SK-N-SH (cell line): ENCODE results near the gene GRM7. TPM values are rescaled to one million over a fixed set of nuclear protein-coding genes. Genes with fewer than 3 reads are reported as not detected.

Experiments used
- CTCF ChIA-PET: fragments of 300-600, 350-600 bp; formaldehyde crosslinking; extraction: SDS; loops from one replicate; lab custom pipeline; 2021; lab: Yijun Ruan, JAX
- POLR2A ChIA-PET: fragments of 350-600 bp; sonication (Branson Sonifier 250); formaldehyde crosslinking; extraction: SDS; loops from one replicate; lab custom pipeline; 2020; ENCODE audit warnings: antibody characterized with exemption, inconsistent platforms; lab: Yijun Ruan, JAX
- DNase-seq: peaks from one replicate; pipeline ENCODE4 v3.0.0; 2012
- H2AFZ ChIP-seq: fragments of 200-600 bp; sonication (generic); 2 replicates; pipeline ENCODE4 v1.8.1; 2016; ENCODE audit warnings: antibody characterized with exemption, mild to moderate bottlenecking, low read depth
- H3F3A ChIP-seq: fragments of 200-600 bp; sonication (generic); replicated peaks from 2 replicates; pipeline ENCODE3; 2016; ENCODE audit warnings: antibody characterized with exemption, mild to moderate bottlenecking; ENCODE audit not compliant: insufficient read depth
- H3K27ac ChIP-seq, 2 experiments: fragments of 200-500 bp in 1 of 2; fragments of 200-600 bp in 1 of 2; sonication (Bioruptor generic) in 1 of 2; sonication (generic), shearing (Covaris generic) in 1 of 2; 2 replicates each; pipeline versions ENCODE4 v1.5.1 to v1.6.1; 2014 to 2016; ENCODE audit warnings: low read depth in 2 of 2, inconsistent platforms in 1 of 2, low read length in 1 of 2, mild to moderate bottlenecking in 1 of 2, mixed read lengths in 1 of 2
- H3K27me3 ChIP-seq: fragments of 200-600 bp; sonication (generic), shearing (Covaris generic); 2 replicates; pipeline ENCODE4 v1.6.1; 2016; ENCODE audit warnings: mixed run types; ENCODE audit not compliant: insufficient read depth
- H3K36me3 ChIP-seq, 2 experiments: fragments of 200-500 bp in 1 of 2; fragments of 200-600 bp in 1 of 2; sonication (Bioruptor generic) in 1 of 2; sonication (generic) in 1 of 2; replicated peaks in 1 of 2; 2 replicates each; pipeline versions ENCODE3 to v1.5.1; 2014 to 2016; ENCODE audit warnings: low read length in 1 of 2, mild to moderate bottlenecking in 1 of 2; ENCODE audit not compliant: insufficient read depth in 2 of 2, control insufficient read depth in 1 of 2
- H3K4me1 ChIP-seq, 2 experiments: fragments of 200-500 bp in 1 of 2; fragments of 200-600 bp in 1 of 2; sonication (Bioruptor generic) in 1 of 2; sonication (generic), shearing (Covaris generic) in 1 of 2; 2 replicates each; pipeline versions ENCODE4 v1.5.1 to v1.6.1; 2014 to 2016; ENCODE audit warnings: low read depth in 1 of 2, low read length in 1 of 2, mixed run types in 1 of 2; ENCODE audit not compliant: insufficient read depth in 2 of 2, control insufficient read depth in 1 of 2
- H3K4me2 ChIP-seq: fragments of 200-600 bp; sonication (generic), shearing (Covaris generic); 2 replicates; pipeline ENCODE4 v1.6.1; 2017; ENCODE audit warnings: mixed run types
- H3K4me3 ChIP-seq, 2 experiments: fragments of 200-500 bp in 1 of 2; fragments of 200-600 bp in 1 of 2; sonication (Bioruptor generic) in 1 of 2; sonication (generic), shearing (Covaris generic) in 1 of 2; 2 replicates each; pipeline versions ENCODE4 v1.5.1 to v1.8.1; 2014 to 2016; ENCODE audit warnings: low read depth in 2 of 2, inconsistent platforms in 1 of 2, low read length in 1 of 2, mild to moderate bottlenecking in 1 of 2, mixed read lengths in 1 of 2, moderate library complexity in 1 of 2
- H3K79me2 ChIP-seq: fragments of 200-600 bp; sonication (generic); 2 replicates; pipeline ENCODE4 v1.8.1; 2017; ENCODE audit warnings: mild to moderate bottlenecking; ENCODE audit not compliant: insufficient read depth
- H3K9ac ChIP-seq: fragments of 200-600 bp; sonication (generic); 2 replicates; pipeline ENCODE4 v1.6.1; 2017; ENCODE audit warnings: mixed run types
- H3K9me2 ChIP-seq: fragments of 200-600 bp; sonication (generic); 2 replicates; pipeline ENCODE4 v1.6.1; 2017; ENCODE audit warnings: mixed run types
- H3K9me3 ChIP-seq: fragments of 200-600 bp; sonication (generic); 2 replicates; pipeline ENCODE4 v1.6.1; 2017; ENCODE audit warnings: mixed run types, mild to moderate bottlenecking, moderate library complexity
- H4K20me1 ChIP-seq: fragments of 200-600 bp; sonication (generic); 2 replicates; pipeline ENCODE4 v1.6.1; 2017; ENCODE audit warnings: mild to moderate bottlenecking, mixed run types; ENCODE audit not compliant: insufficient read depth
- CHD2 ChIP-seq: fragments of 150-350 bp; IDR thresholded peaks from 2 replicates; pipeline ENCODE4 v1.6.1; 2018; ENCODE audit warnings: low read length; ENCODE audit not compliant: partially characterized antibody
- ELF1 ChIP-seq: IDR thresholded peaks from 2 replicates; pipeline ENCODE4 v1.4.0; 2012
- EP300 ChIP-seq, 2 experiments: IDR thresholded peaks; 2 replicates each; pipeline versions ENCODE4 v1.4.0 to v1.6.1; 2012; ENCODE audit warnings: borderline replicate concordance in 1 of 2, low read depth in 1 of 2, low read length in 1 of 2
- FOSL2 ChIP-seq: IDR thresholded peaks from 2 replicates; pipeline ENCODE4 v1.4.0; 2012; ENCODE audit warnings: low read depth, mild to moderate bottlenecking, moderate library complexity, borderline replicate concordance
- GATA2 ChIP-seq: sonication (generic); formaldehyde crosslinking; IDR thresholded peaks from 2 replicates; pipeline ENCODE4 v1.5.0; 2020; ENCODE audit warnings: mild to moderate bottlenecking, missing genetic modification reagents
- MEF2A ChIP-seq: IDR thresholded peaks from 2 replicates; pipeline ENCODE4 v1.4.0; 2012; ENCODE audit warnings: low read depth, borderline replicate concordance
- MXI1 ChIP-seq: IDR thresholded peaks from 2 replicates; pipeline ENCODE4 v1.6.1; 2012; ENCODE audit warnings: mild to moderate bottlenecking, low read depth, low read length, improper control_type of control experiment
- RXRA ChIP-seq: IDR thresholded peaks from 2 replicates; pipeline ENCODE4 v1.4.0; 2012; ENCODE audit warnings: low read depth, mild to moderate bottlenecking, borderline replicate concordance
- SMC3 ChIP-seq: IDR thresholded peaks from 2 replicates; pipeline ENCODE4 v1.6.1; 2012; ENCODE audit warnings: low read depth, low read length, improper control_type of control experiment
- TEAD4 ChIP-seq: IDR thresholded peaks from 2 replicates; pipeline ENCODE4 v1.4.0; 2012; ENCODE audit warnings: mild to moderate bottlenecking, borderline replicate concordance; ENCODE audit not compliant: insufficient read depth
- YY1 ChIP-seq: IDR thresholded peaks from 2 replicates; pipeline ENCODE4 v1.4.0; 2012; ENCODE audit warnings: low read depth, mild to moderate bottlenecking
- whole genome bisulfite sequencing: methylation state at CpG from one replicate; pipeline ENCODE4 v1.1.6; 2017; ENCODE audit warnings: low lambda C conversion rate; 5-methylcytosine and 5-hydroxymethylcytosine counted together
- polyA plus RNA-seq, 3 experiments: library from polyadenylated mRNA; depleted of rRNA; stranded (reverse); fragments of >200 nt; gene quantifications; 2 replicates each; pipeline ENCODE4 v1.2.3, GENCODE V29; 2012
- TF ChIP-seq, protein P1 (sequence below): IDR thresholded peaks from 2 replicates; pipeline ENCODE4 v1.6.1; 2012; ENCODE audit warnings: mild to moderate bottlenecking, low read depth, low read length, moderate library complexity
- TF ChIP-seq, protein P2 (sequence below): IDR thresholded peaks from 2 replicates; pipeline ENCODE4; 2012
- TF ChIP-seq, protein P3 (sequence below): IDR thresholded peaks from 2 replicates; pipeline ENCODE4 v1.4.0; 2012; ENCODE audit warnings: low read depth, borderline replicate concordance

GRM7 gene
- polyA plus RNA-seq, 1 of the 3 experiments (the other 2 are of a cell fraction), result 0.03 TPM

DNA sequence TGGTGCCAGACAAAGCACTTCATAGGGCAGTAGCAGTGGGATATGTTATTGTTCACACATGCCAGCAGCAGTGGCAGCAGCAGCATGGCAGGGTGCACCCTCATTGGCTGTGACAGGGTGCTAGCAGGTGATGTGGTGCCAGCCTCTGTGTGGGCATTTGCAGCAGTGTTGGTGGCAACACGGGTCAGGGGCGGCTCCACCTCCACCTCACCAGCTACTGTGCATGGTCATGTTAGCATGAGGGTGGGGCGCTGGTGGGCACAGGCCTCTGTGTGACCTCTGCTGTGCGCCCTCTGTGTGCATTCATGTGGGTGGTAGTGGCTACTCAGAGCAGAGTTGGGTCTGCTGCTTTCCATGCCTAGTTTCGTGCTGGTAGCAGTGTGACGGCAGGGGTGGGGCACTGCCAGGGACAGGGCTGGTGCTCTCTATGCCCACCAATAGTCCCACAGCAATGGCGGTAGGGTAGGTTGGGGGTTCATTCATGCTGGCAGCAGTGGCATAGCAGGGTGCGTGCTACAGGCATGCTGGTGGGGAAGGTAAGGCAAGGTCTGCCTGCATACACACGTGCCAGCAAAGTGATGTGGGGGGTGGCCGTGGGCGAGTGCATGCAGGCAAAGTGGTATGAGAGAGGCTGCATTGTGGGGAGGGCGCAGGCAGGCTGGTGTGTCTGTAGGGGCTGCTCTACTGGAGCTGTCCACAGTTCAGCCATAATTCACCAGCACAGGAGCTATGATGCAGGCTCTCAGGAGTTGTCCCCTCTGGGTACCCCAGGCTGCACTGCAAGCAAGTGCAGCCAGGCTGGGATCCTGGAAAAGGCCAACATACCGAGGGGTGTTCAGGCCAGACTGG, 402.7 kb downstream of the GRM7 start:
- Histone ChIP-seq H2AFZ (no peak overlapping the region), H3K27ac (no peak overlapping the region), H3K9me3 (no peaks in the 10 kb centered on the region), H3K79me2 (no peaks in the 10 kb centered on the region), H3K9me2 (no peaks in the 10 kb centered on the region), H3K27me3 (no peaks in the 10 kb centered on the region), H3K9ac (no peak overlapping the region), H4K20me1 (no peaks in the 10 kb centered on the region), H3K4me3 (no peak overlapping the region), H3K4me2 (no peak overlapping the region), H3K4me1 (no peaks in the 10 kb centered on the region), H3K36me3 (no peaks in the 10 kb centered on the region), H3F3A (no peaks in the 10 kb centered on the region)
- 46% methylated on average over 7 of the region's 13 CpGs for WGBS
- ChIA-PET POLR2A (no interaction called here), CTCF (no interaction called here)
- no peak for DNase-seq
- TF ChIP-seq, protein P1, sequence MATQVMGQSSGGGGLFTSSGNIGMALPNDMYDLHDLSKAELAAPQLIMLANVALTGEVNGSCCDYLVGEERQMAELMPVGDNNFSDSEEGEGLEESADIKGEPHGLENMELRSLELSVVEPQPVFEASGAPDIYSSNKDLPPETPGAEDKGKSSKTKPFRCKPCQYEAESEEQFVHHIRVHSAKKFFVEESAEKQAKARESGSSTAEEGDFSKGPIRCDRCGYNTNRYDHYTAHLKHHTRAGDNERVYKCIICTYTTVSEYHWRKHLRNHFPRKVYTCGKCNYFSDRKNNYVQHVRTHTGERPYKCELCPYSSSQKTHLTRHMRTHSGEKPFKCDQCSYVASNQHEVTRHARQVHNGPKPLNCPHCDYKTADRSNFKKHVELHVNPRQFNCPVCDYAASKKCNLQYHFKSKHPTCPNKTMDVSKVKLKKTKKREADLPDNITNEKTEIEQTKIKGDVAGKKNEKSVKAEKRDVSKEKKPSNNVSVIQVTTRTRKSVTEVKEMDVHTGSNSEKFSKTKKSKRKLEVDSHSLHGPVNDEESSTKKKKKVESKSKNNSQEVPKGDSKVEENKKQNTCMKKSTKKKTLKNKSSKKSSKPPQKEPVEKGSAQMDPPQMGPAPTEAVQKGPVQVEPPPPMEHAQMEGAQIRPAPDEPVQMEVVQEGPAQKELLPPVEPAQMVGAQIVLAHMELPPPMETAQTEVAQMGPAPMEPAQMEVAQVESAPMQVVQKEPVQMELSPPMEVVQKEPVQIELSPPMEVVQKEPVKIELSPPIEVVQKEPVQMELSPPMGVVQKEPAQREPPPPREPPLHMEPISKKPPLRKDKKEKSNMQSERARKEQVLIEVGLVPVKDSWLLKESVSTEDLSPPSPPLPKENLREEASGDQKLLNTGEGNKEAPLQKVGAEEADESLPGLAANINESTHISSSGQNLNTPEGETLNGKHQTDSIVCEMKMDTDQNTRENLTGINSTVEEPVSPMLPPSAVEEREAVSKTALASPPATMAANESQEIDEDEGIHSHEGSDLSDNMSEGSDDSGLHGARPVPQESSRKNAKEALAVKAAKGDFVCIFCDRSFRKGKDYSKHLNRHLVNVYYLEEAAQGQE, result no peak

DNA sequence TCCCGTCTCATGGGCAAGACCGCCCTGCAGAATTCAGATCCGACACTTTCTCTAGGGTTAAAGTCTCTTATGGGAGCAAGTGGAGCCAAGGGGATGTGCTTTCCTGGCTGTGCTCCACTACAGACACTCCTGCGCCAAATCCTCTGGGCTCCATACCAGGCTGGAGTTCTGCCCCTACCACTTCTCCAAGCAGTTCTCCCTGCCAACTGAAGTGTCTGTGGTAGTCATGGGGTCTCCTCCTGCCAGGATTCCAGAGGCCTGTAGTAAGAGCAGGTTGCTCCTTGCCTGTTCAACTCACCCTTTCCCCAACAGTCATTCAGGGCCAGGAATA, 403.2 kb downstream of the GRM7 start:
- TF ChIP-seq FOSL2 (no peak), SMC3 (no peak), MEF2A (no peak)
- TF ChIP-seq, protein P2, sequence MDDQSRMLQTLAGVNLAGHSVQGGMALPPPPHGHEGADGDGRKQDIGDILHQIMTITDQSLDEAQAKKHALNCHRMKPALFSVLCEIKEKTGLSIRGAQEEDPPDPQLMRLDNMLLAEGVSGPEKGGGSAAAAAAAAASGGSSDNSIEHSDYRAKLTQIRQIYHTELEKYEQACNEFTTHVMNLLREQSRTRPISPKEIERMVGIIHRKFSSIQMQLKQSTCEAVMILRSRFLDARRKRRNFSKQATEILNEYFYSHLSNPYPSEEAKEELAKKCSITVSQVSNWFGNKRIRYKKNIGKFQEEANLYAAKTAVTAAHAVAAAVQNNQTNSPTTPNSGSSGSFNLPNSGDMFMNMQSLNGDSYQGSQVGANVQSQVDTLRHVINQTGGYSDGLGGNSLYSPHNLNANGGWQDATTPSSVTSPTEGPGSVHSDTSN, result no peak
- Histone ChIP-seq H3K9ac (no peak overlapping the region), H2AFZ (no peak overlapping the region), H3K9me2 (no peaks in the 10 kb centered on the region), H3F3A (no peaks in the 10 kb centered on the region), H3K4me2 (no peak overlapping the region), H3K9me3 (no peaks in the 10 kb centered on the region), H3K27ac (no peak overlapping the region), H4K20me1 (no peaks in the 10 kb centered on the region), H3K27me3 (no peaks in the 10 kb centered on the region), H3K4me1 (no peaks in the 10 kb centered on the region), H3K4me3 (no peak overlapping the region), H3K36me3 (no peaks in the 10 kb centered on the region), H3K79me2 (no peaks in the 10 kb centered on the region)
- DNase-seq, result no peak
- CTCF ChIA-PET, result no interaction called here
- POLR2A ChIA-PET, result no interaction called here
- WGBS, result 69% methylated on average over 3 of the region's 4 CpGs

DNA sequence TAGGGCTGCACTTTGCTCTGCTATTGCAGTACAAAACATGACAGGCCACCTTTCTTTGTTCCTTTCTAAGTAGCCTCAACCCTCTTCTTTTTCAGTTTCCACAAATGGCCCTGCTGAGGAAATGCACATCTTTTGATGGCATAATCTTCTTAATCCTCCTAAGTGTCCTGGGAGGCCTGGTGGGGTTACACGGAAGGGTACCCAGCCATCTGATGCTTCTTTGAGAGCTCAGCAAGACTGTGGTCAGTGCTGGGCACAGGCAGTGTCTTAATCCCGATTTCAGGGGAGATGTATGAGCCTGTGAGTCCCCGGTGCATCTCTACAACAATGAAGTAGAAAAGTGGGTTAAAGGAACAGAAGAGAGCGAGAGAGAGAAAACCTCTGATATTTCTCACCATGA, 404.8 kb downstream of the GRM7 start:
- POLR2A ChIA-PET, result no interaction called here
- no peak for TF ChIP-seq ELF1
- TF ChIP-seq GATA2 (CRISPR knock-in tag), result no peak
- TF ChIP-seq RXRA, result no peak
- no peak for TF ChIP-seq TEAD4
- TF ChIP-seq, protein P3, sequence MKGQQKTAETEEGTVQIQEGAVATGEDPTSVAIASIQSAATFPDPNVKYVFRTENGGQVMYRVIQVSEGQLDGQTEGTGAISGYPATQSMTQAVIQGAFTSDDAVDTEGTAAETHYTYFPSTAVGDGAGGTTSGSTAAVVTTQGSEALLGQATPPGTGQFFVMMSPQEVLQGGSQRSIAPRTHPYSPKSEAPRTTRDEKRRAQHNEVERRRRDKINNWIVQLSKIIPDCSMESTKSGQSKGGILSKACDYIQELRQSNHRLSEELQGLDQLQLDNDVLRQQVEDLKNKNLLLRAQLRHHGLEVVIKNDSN, result no peak
- TF ChIP-seq EP300 (IDR thresholded peaks at IDR 0.05; ENCODE audit: borderline replicate concordance in 1 of 2, low read depth in 1 of 2, low read length in 1 of 2), result no peak
- TF ChIP-seq MXI1, result no peak
- TF ChIP-seq MEF2A, result no peak
- TF ChIP-seq YY1, result no peak
- no peak for TF ChIP-seq CHD2
- TF ChIP-seq, all 33 proteins: peak for 0
- Histone ChIP-seq H3F3A (no peaks in the 10 kb centered on the region), H3K79me2 (no peaks in the 10 kb centered on the region), H3K9ac (no peak overlapping the region), H3K9me3 (no peaks in the 10 kb centered on the region), H3K9me2 (no peaks in the 10 kb centered on the region), H3K27me3 (no peaks in the 10 kb centered on the region), H2AFZ (no peak overlapping the region), H3K4me2 (no peak overlapping the region), H3K4me3 (no peak overlapping the region), H4K20me1 (no peaks in the 10 kb centered on the region), H3K4me1 (no peaks in the 10 kb centered on the region), H3K27ac (no peak overlapping the region), H3K36me3 (no peaks in the 10 kb centered on the region)
- no peak for DNase-seq
- CTCF ChIA-PET, result no interaction called here
- WGBS, result 18% methylated on average over 4 of the region's 4 CpGs
